DOHH2 (cell line): Measurements from ENCODE around the gene TMEM47.

ENCODE experiments used
- CTCF ChIP-seq: fragments of 200-600 bp; sonication (generic); IDR thresholded peaks from one replicate; pipeline ENCODE4 v1.5.1; 2014; ENCODE audit warnings: antibody characterized with exemption, mild to moderate bottlenecking, low read depth, low read length; ENCODE audit not compliant: poor library complexity, severe bottlenecking
- EZH2phosphoT487 ChIP-seq: fragments of 200-600 bp; sonication (generic); IDR thresholded peaks from 2 replicates; pipeline ENCODE4 v1.6.1; 2017; ENCODE audit warnings: borderline replicate concordance, mild to moderate bottlenecking, antibody characterized with exemption, low read length, moderate library complexity, mixed read lengths

- no peak for TF ChIP-seq CTCF
- no peak for TF ChIP-seq EZH2phosphoT487
These were observed 27.5 kb downstream of the TMEM47 start for GRCh38 chrX:34629572-34629971.
